ENCODE results near the gene SNAPC5.
"Not testable (repeated sequence)": the region's sequence is repeated elsewhere in the genome, so short reads cannot be mapped to it uniquely, and the experiment has no call there.

Gene SNAPC5

GRCh38 chr15:66461917-66462316 lies 35.6 kb downstream of the SNAPC5 start:
- H3K4me1 ChIP-seq, result no peaks in the 10 kb centered on the region
- no peaks in the 10 kb centered on the region for H3K27me3 ChIP-seq
- H3K36me3 ChIP-seq, result no peaks in the 10 kb centered on the region; the same call in 1 of the 2 replicates
- TF ChIP-seq, protein P1, sequence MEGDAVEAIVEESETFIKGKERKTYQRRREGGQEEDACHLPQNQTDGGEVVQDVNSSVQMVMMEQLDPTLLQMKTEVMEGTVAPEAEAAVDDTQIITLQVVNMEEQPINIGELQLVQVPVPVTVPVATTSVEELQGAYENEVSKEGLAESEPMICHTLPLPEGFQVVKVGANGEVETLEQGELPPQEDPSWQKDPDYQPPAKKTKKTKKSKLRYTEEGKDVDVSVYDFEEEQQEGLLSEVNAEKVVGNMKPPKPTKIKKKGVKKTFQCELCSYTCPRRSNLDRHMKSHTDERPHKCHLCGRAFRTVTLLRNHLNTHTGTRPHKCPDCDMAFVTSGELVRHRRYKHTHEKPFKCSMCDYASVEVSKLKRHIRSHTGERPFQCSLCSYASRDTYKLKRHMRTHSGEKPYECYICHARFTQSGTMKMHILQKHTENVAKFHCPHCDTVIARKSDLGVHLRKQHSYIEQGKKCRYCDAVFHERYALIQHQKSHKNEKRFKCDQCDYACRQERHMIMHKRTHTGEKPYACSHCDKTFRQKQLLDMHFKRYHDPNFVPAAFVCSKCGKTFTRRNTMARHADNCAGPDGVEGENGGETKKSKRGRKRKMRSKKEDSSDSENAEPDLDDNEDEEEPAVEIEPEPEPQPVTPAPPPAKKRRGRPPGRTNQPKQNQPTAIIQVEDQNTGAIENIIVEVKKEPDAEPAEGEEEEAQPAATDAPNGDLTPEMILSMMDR (IDR thresholded peaks at IDR 0.05; ENCODE audit: low read depth, low read length), result no peak
- no peak for DNase-seq
- no peaks in the 10 kb centered on the region for H3K9me3 ChIP-seq
- no peak overlapping the region for H3K4me3 ChIP-seq (ENCODE audit: low read depth, low read length)

DNA sequence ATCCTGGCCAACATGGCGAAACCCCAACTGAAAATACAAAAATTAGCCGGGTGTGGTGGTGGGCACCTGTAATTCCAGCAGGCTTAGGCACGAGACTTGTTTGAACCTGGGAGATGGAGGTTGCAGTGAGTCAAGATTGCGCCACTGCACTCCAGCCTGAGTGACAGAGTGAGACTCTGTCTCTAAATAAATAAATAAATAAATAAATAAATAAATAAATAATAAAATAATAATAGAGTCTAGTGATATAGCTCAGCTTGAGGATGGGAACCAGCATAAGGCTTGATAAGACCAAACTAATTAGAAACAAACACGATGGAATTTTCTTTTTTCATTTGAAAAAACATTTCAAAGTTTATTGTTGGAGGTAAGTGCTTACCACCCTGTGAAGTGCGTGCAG lies 36.3 kb downstream of the SNAPC5 start:
- H3K36me3 ChIP-seq; H3K9me3 ChIP-seq; DNase-seq; H3K27me3 ChIP-seq; H3K4me3 ChIP-seq (ENCODE audit: low read depth, low read length); H3K4me1 ChIP-seq: not testable (repeated sequence)

DNA sequence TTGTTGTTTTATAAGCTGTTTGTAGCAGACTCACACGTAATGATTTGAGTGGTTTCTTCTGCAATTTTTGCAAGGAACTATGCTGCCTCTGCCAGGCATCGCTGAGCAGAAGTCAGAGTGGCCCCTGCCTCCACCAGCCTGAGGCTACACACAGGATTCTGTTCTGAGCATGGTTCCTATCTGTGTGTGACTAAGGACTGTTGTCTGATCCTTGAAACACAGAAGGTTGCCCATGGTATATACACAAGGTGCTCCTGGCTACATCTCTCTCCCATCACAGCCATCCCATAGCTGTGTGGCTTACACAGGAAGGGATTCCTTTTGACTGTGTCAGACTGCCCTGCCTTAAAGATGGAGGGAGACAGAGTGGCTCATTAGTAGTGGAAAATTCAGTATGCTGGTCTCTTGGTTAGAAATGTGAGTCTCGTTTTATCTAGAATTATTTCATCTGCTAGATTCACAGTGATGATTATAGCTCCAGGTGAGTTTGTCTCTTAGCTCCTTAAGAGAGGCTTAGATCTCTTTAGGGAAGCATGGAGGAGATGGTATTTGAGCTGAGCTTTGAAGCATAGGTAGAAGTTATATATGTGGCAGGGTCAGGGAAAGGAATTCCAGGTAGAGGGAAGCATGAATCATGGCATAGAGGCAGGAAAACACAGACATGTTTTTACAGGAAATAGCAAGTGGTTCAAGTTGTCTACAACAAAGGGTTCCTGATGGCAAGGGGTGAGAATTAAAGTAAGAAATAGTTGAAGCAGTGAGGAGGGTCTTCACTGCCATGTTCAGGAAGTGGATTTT lies 37.5 kb downstream of the SNAPC5 start:
- Histone ChIP-seq H3K4me1 (0 out of 2 replicates have a peak, but pooled peaks cover 3% of the 10 kb centered on the region), H3K36me3 (no peaks in the 10 kb centered on the region; the same call in 1 of the 2 replicates)
- no peak for DNase-seq

GRCh38 chr15:66456211-66456610 lies 41.4 kb downstream of the SNAPC5 start:
- H3K27me3 ChIP-seq, result no peaks in the 10 kb centered on the region
- H3K4me3 ChIP-seq (ENCODE audit: low read depth, low read length), result no peak overlapping the region
- no peaks in the 10 kb centered on the region for H3K36me3 ChIP-seq
- no peaks in the 10 kb centered on the region for H3K9me3 ChIP-seq
- TF ChIP-seq, protein P1 (IDR thresholded peaks at IDR 0.05; ENCODE audit: low read depth, low read length), result no peak
- H3K4me1 ChIP-seq, result 0 out of 2 replicates have a peak, but pooled peaks cover 3% of the 10 kb centered on the region
- no peak for DNase-seq

More for the DNA sequence above, 37.5 kb downstream of the SNAPC5 start:
- Histone ChIP-seq H3K9me3 (no peaks in the 10 kb centered on the region), H3K27me3 (no peaks in the 10 kb centered on the region), H3K4me3 (ENCODE audit: low read depth, low read length) (no peak overlapping the region)
- TF ChIP-seq, protein P1 (IDR thresholded peaks at IDR 0.05; ENCODE audit: low read depth, low read length), result no peak

DNA sequence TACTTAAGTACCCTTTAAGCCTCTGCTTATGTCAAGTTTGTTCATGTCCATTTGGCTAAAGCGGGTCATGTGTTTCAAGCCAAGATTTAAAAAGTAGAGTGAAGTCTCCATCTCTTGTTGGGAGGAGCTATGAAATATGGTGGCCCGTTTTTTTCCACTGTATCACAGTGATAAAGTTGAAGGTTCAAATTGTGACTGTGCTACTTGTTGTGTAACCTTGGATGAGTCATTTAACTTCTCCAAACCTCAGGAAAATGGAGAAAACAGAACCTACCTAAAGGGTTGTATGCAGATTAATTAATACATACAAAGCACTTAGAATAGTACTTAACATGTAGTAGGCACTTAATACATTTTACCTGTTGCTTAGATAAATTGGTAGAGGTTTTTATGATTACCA lies 43.4 kb downstream of the SNAPC5 start:
- DNase-seq, result no peak
- H3K9me3 ChIP-seq, result no peaks in the 10 kb centered on the region
- peaks cover 4% of the 10 kb centered on the region for H3K36me3 ChIP-seq
- H3K4me3 ChIP-seq (ENCODE audit: low read depth, low read length), result no peak overlapping the region
- 0 out of 2 replicates have a peak, but pooled peaks cover 3% of the 10 kb centered on the region for H3K4me1 ChIP-seq
- no peaks in the 10 kb centered on the region for H3K27me3 ChIP-seq
- TF ChIP-seq, protein P1 (IDR thresholded peaks at IDR 0.05; ENCODE audit: low read depth, low read length), result no peak

GRCh38 chr15:66452971-66453580 lies 44.5 kb downstream of the SNAPC5 start:
- DNase-seq, result no peak

More at GRCh38 chr15:66452971-66453580, 44.5 kb downstream of the SNAPC5 start:
- Histone ChIP-seq H3K4me3 (ENCODE audit: low read depth, low read length) (no peak overlapping the region), H3K27me3 (no peaks in the 10 kb centered on the region), H3K4me1 (0 out of 2 replicates have a peak, but pooled peaks cover 3% of the 10 kb centered on the region), H3K9me3 (no peaks in the 10 kb centered on the region), H3K36me3 (peaks cover 5% of the 10 kb centered on the region)
- TF ChIP-seq, protein P1 (IDR thresholded peaks at IDR 0.05; ENCODE audit: low read depth, low read length), result no peak

Measured in BE2C (cell line).